Gastroesophageal sphincter (tissue), 3 donors: ENCODE measurements around the gene DACH1.

Experiments
- EP300 ChIP-seq: sonication (generic); formaldehyde crosslinking; IDR thresholded peaks from one replicate; pipeline ENCODE4 v1.6.1; 2017; ENCODE audit warnings: antibody characterized with exemption, mild to moderate bottlenecking
- POLR2A ChIP-seq, 2 donors: fragments of 450-650 bp; IDR thresholded peaks; one replicate each; pipeline ENCODE4 v1.6.1; 2017; ENCODE audit warnings: antibody characterized with exemption in 2 of 2, mild to moderate bottlenecking in 2 of 2, moderate library complexity in 1 of 2
- POLR2AphosphoS5 ChIP-seq: sonication (generic); formaldehyde crosslinking; IDR thresholded peaks from one replicate; pipeline ENCODE4 v1.6.1; 2017; ENCODE audit warnings: antibody characterized with exemption
- TF ChIP-seq, protein P1 (sequence below), 4 experiments: fragments of 200-600 bp in 2 of 4; fragments of 450-650 bp in 2 of 4; sonication (generic) in 1 of 4; IDR thresholded peaks; one replicate each; pipeline ENCODE4 v1.5.1; 2017 to 2019; ENCODE audit warnings: antibody characterized with exemption in 4 of 4, mild to moderate bottlenecking in 2 of 4, moderate library complexity in 2 of 4

DNA sequence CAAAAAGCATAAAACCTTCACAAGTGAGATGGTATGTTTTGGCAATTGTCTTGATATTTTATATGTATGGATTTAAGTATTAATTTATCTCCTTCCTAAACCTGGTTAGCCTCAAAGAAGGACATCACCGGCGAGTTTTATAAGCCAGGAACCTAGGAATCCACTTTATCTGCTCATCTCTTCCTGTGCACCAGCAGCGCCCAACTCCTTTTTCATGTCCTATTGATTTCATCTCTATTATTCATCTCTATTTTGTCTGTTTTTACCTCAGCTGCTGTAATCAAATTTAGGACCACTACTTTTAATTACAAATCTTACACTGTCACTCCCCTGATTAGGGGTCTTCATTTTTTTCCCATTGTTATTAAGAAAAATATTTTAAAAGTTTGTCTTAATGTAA, 286.4 kb downstream of the DACH1 start:
- TF ChIP-seq, protein P1, sequence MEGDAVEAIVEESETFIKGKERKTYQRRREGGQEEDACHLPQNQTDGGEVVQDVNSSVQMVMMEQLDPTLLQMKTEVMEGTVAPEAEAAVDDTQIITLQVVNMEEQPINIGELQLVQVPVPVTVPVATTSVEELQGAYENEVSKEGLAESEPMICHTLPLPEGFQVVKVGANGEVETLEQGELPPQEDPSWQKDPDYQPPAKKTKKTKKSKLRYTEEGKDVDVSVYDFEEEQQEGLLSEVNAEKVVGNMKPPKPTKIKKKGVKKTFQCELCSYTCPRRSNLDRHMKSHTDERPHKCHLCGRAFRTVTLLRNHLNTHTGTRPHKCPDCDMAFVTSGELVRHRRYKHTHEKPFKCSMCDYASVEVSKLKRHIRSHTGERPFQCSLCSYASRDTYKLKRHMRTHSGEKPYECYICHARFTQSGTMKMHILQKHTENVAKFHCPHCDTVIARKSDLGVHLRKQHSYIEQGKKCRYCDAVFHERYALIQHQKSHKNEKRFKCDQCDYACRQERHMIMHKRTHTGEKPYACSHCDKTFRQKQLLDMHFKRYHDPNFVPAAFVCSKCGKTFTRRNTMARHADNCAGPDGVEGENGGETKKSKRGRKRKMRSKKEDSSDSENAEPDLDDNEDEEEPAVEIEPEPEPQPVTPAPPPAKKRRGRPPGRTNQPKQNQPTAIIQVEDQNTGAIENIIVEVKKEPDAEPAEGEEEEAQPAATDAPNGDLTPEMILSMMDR (IDR thresholded peaks at IDR 0.05): no peak
- TF ChIP-seq EP300 (no peak), POLR2AphosphoS5 (no peak), POLR2A (IDR thresholded peaks at IDR 0.05) (no peak)
